GM21381 (cell line): ENCODE data around the gene MARCOL.

Experiments
- ATAC-seq: cut with Tn5 transposase; IDR thresholded peaks from one replicate; pipeline ENCODE4 v1.9.1; 2021; ENCODE audit warnings: mild to moderate bottlenecking, moderate library complexity; ENCODE audit not compliant: unreplicated experiment

Gene MARCOL

GRCh38 chr5:148238418-148238794 is at the start of gene MARCOL:
TSS of gene MARCOL (plus strand) at chr5:148238525. CDS start at chr5:148238598, 73 bp downstream.
- ATAC-seq: no peak

- ATAC-seq: no peak
These were observed 47.3 kb upstream of the MARCOL start for GRCh38 chr5:148191010-148191409.

- ATAC-seq: no peak
These were observed 45.1 kb upstream of the MARCOL start for GRCh38 chr5:148193202-148193601.

- ATAC-seq: no peak
These were observed 37.2 kb upstream of the MARCOL start for GRCh38 chr5:148201151-148201550.

GRCh38 chr5:148202531-148203203 is 35.7 kb upstream of the MARCOL start, which contains the start of gene SPINK6:
TSS of gene SPINK6 (plus strand) at chr5:148203042. CDS start at chr5:148203097, 55 bp downstream.
- no peak for ATAC-seq

GRCh38 chr5:148205044-148205806 is 33.1 kb upstream of the MARCOL start:
- no peak for ATAC-seq

GRCh38 chr5:148205865-148206264 is 32.5 kb upstream of the MARCOL start:
- ATAC-seq: no peak

- ATAC-seq: no peak
These were observed 31.7 kb upstream of the MARCOL start for GRCh38 chr5:148206620-148207019.

GRCh38 chr5:148208226-148208625 is 30.1 kb upstream of the MARCOL start:
- ATAC-seq: no peak

GRCh38 chr5:148209151-148209770 is 29.1 kb upstream of the MARCOL start:
- ATAC-seq: no peak

- no peak for ATAC-seq
These were observed 23.6 kb upstream of the MARCOL start for GRCh38 chr5:148214665-148215185.

GRCh38 chr5:148221508-148221907 is 16.8 kb upstream of the MARCOL start:
- no peak for ATAC-seq

- no peak for ATAC-seq
These were observed 14.1 kb upstream of the MARCOL start for GRCh38 chr5:148224117-148224742.

- no peak for ATAC-seq
These were observed 9.8 kb upstream of the MARCOL start for GRCh38 chr5:148228392-148228984.

- no peak for ATAC-seq
These were observed 8.5 kb upstream of the MARCOL start for GRCh38 chr5:148229840-148230239.

- ATAC-seq: no peak
These were observed 8.1 kb upstream of the MARCOL start for GRCh38 chr5:148230240-148230639.

- no peak for ATAC-seq
These were observed 424 bp upstream of the MARCOL start for GRCh38 chr5:148237785-148238417.

- ATAC-seq: no peak
These were observed 10.6 kb downstream of the MARCOL start for GRCh38 chr5:148248894-148249293.

- no peak for ATAC-seq
These were observed 17.1 kb downstream of the MARCOL start for GRCh38 chr5:148255456-148255855.

- no peak for ATAC-seq
These were observed 21.0 kb downstream of the MARCOL start for GRCh38 chr5:148259288-148259687.
